Gastroesophageal sphincter (tissue), 4 donors: Measurements from ENCODE around the gene MAP1S. TPM values are rescaled to one million over a fixed set of nuclear protein-coding genes. Genes with fewer than 3 reads are reported as not detected.

Experiments
- ATAC-seq: fragments of 150-250 bp; one replicate; pipeline ENCODE4 v1.9.1; 2016; ENCODE audit warnings: mild to moderate bottlenecking, moderate library complexity
- H3K27ac ChIP-seq, 4 donors: fragments of 200-600 bp; sonication (generic) in 3 of 4; 1 replicate in 3 of 4; 2 replicates in 1 of 4; pipeline ENCODE4 v1.5.1; 2016 to 2019
- H3K27me3 ChIP-seq: fragments of 200-600 bp; sonication (generic); one replicate; pipeline ENCODE4 v1.5.1; 2019
- H3K36me3 ChIP-seq, 2 donors: fragments of 200-600 bp; sonication (generic); one replicate each; pipeline ENCODE4 v1.5.1; 2019; ENCODE audit warnings: control low read depth in 1 of 2
- H3K4me1 ChIP-seq, 3 donors: fragments of 200-600 bp; sonication (generic); 1 replicate in 2 of 3; 2 replicates in 1 of 3; pipeline ENCODE4 v1.5.1; 2016 to 2019; ENCODE audit warnings: control low read depth in 2 of 3
- H3K4me3 ChIP-seq, 2 donors: fragments of 200-600 bp; sonication (generic); one replicate each; pipeline ENCODE4 v1.5.1; 2019; ENCODE audit warnings: mild to moderate bottlenecking in 1 of 2, moderate library complexity in 1 of 2
- H3K9me3 ChIP-seq, 3 donors: fragments of 200-600 bp; sonication (generic); one replicate each; pipeline ENCODE4 v1.5.1; 2017 to 2019; ENCODE audit warnings: control low read depth in 2 of 3
- EP300 ChIP-seq: sonication (generic); formaldehyde crosslinking; IDR thresholded peaks from one replicate; pipeline ENCODE4 v1.6.1; 2017; ENCODE audit warnings: antibody characterized with exemption, mild to moderate bottlenecking
- POLR2A ChIP-seq, 2 donors: fragments of 450-650 bp; IDR thresholded peaks; one replicate each; pipeline ENCODE4 v1.6.1; 2017; ENCODE audit warnings: antibody characterized with exemption in 2 of 2, mild to moderate bottlenecking in 2 of 2, moderate library complexity in 1 of 2
- POLR2AphosphoS5 ChIP-seq: sonication (generic); formaldehyde crosslinking; IDR thresholded peaks from one replicate; pipeline ENCODE4 v1.6.1; 2017; ENCODE audit warnings: antibody characterized with exemption
- WGBS, 2 donors: methylation state at CpG; one replicate each; pipeline ENCODE4 v1.1.5; 2018; ENCODE audit warnings: low coverage in 1 of 2; 5-methylcytosine and 5-hydroxymethylcytosine counted together
- total RNA-seq, 4 donors: library from RNA; depleted of rRNA; stranded (reverse); fragments of >200 nt; gene quantifications; one replicate each; pipeline ENCODE4 v1.1.0, GENCODE V29; 2016
- TF ChIP-seq, protein P1 (sequence below), 4 experiments: fragments of 200-600 bp in 2 of 4; fragments of 450-650 bp in 2 of 4; sonication (generic) in 1 of 4; IDR thresholded peaks; one replicate each; pipeline ENCODE4 v1.5.1; 2017 to 2019; ENCODE audit warnings: antibody characterized with exemption in 4 of 4, mild to moderate bottlenecking in 2 of 4, moderate library complexity in 2 of 4

MAP1S gene
- total RNA-seq, 4 donors from 2014 or later, result 18.8 to 47.3 (median 23.9) TPM

- peaks cover 0 to 39% (median 21%) of the 10 kb centered on the region in 3 donors for H3K4me1 ChIP-seq
- H3K4me3 ChIP-seq, result no peak overlapping the region
- no peaks in the 10 kb centered on the region for H3K9me3 ChIP-seq
- no peaks in the 10 kb centered on the region for H3K27me3 ChIP-seq
- TF ChIP-seq, protein P1, sequence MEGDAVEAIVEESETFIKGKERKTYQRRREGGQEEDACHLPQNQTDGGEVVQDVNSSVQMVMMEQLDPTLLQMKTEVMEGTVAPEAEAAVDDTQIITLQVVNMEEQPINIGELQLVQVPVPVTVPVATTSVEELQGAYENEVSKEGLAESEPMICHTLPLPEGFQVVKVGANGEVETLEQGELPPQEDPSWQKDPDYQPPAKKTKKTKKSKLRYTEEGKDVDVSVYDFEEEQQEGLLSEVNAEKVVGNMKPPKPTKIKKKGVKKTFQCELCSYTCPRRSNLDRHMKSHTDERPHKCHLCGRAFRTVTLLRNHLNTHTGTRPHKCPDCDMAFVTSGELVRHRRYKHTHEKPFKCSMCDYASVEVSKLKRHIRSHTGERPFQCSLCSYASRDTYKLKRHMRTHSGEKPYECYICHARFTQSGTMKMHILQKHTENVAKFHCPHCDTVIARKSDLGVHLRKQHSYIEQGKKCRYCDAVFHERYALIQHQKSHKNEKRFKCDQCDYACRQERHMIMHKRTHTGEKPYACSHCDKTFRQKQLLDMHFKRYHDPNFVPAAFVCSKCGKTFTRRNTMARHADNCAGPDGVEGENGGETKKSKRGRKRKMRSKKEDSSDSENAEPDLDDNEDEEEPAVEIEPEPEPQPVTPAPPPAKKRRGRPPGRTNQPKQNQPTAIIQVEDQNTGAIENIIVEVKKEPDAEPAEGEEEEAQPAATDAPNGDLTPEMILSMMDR (IDR thresholded peaks at IDR 0.05), result no peak
- TF ChIP-seq EP300 (no peak), POLR2AphosphoS5 (no peak), POLR2A (IDR thresholded peaks at IDR 0.05) (no peak)
- no peak for ATAC-seq
- H3K27ac ChIP-seq, result no peak overlapping the region
- 83% methylated on average over 5 of the region's 21 CpGs; no CpG with 5 or more reads in 1 of the 2 donors for WGBS, 2 donors
- peaks cover 0 to 82% of the 10 kb centered on the region in 2 donors for H3K36me3 ChIP-seq
These were observed 6.3 kb downstream of the MAP1S start for GRCh38 chr19:17725422-17726078.

DNA sequence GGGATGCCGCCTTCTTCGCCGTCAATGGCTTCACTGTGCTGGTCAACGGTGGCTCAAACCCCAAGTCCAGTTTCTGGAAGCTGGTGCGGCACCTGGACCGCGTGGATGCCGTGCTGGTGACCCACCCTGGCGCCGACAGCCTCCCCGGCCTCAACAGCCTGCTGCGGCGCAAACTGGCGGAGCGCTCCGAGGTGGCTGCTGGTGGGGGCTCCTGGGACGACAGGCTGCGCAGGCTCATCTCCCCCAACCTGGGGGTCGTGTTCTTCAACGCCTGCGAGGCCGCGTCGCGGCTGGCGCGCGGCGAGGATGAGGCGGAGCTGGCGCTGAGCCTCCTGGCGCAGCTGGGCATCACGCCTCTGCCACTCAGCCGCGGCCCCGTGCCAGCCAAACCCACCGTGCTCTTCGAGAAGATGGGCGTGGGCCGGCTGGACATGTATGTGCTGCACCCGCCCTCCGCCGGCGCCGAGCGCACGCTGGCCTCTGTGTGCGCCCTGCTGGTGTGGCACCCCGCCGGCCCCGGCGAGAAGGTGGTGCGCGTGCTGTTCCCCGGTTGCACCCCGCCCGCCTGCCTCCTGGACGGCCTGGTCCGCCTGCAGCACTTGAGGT, 7.0 kb downstream of the MAP1S start:
- H3K27me3 ChIP-seq, result no peaks in the 10 kb centered on the region
- H3K4me1 ChIP-seq, result peaks cover 0 to 32% (median 14%) of the 10 kb centered on the region in 3 donors
- H3K27ac ChIP-seq, result no peak overlapping the region
- no peaks in the 10 kb centered on the region for H3K9me3 ChIP-seq
- 95% methylated on average over 4 of the region's 59 CpGs; no CpG with 5 or more reads in 1 of the 2 donors for WGBS, 2 donors
- ATAC-seq, result no peak
- H3K36me3 ChIP-seq, result peaks cover 0 to 89% of the 10 kb centered on the region in 2 donors
- no peak overlapping the region for H3K4me3 ChIP-seq
- TF ChIP-seq EP300, result no peak
- no peak for TF ChIP-seq POLR2A (IDR thresholded peaks at IDR 0.05)
- no peak for TF ChIP-seq POLR2AphosphoS5

DNA sequence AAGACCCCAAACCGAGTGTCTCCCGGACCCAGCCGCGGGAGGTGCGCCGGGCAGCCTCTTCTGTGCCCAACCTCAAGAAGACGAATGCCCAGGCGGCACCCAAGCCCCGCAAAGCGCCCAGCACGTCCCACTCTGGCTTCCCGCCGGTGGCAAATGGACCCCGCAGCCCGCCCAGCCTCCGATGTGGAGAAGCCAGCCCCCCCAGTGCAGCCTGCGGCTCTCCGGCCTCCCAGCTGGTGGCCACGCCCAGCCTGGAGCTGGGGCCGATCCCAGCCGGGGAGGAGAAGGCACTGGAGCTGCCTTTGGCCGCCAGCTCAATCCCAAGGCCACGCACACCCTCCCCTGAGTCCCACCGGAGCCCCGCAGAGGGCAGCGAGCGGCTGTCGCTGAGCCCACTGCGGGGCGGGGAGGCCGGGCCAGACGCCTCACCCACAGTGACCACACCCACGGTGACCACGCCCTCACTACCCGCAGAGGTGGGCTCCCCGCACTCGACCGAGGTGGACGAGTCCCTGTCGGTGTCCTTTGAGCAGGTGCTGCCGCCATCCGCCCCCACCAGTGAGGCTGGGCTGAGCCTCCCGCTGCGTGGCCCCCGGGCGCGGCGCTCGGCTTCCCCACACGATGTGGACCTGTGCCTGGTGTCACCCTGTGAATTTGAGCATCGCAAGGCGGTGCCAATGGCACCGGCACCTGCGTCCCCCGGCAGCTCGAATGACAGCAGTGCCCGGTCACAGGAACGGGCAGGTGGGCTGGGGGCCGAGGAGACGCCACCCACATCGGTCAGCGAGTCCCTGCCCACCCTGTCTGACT, 7.9 kb downstream of the MAP1S start:
- ATAC-seq, result no peak
- Histone ChIP-seq H3K27ac (no peak overlapping the region), H3K36me3 (peaks cover 0 to 97% of the 10 kb centered on the region in 2 donors), H3K27me3 (no peaks in the 10 kb centered on the region), H3K9me3 (no peaks in the 10 kb centered on the region), H3K4me1 (peaks cover 0 to 23% (median 5%) of the 10 kb centered on the region in 3 donors), H3K4me3 (no peak overlapping the region)
- no CpG with 5 or more reads among the region's 62 CpGs for WGBS, 2 donors
- TF ChIP-seq EP300, result no peak
- no peak for TF ChIP-seq POLR2AphosphoS5
- TF ChIP-seq, protein P1 (IDR thresholded peaks at IDR 0.05), result no peak

GRCh38 chr19:17727843-17728242, 8.6 kb downstream of the MAP1S start:
- 80% methylated on average over 1 of the region's 19 CpGs; no CpG with 5 or more reads in 1 of the 2 donors for WGBS, 2 donors
- Histone ChIP-seq H3K27ac (no peak overlapping the region), H3K9me3 (no peaks in the 10 kb centered on the region), H3K4me1 (peaks cover 0 to 16% (median 0%) of the 10 kb centered on the region in 3 donors), H3K4me3 (no peak overlapping the region), H3K27me3 (no peaks in the 10 kb centered on the region), H3K36me3 (peaks cover 0 to 100% of the 10 kb centered on the region in 2 donors)
- no peak for TF ChIP-seq EP300
- no peak for TF ChIP-seq POLR2A (IDR thresholded peaks at IDR 0.05)
- TF ChIP-seq POLR2AphosphoS5, result no peak
- TF ChIP-seq, protein P1 (IDR thresholded peaks at IDR 0.05), result no peak
- no peak for ATAC-seq

DNA sequence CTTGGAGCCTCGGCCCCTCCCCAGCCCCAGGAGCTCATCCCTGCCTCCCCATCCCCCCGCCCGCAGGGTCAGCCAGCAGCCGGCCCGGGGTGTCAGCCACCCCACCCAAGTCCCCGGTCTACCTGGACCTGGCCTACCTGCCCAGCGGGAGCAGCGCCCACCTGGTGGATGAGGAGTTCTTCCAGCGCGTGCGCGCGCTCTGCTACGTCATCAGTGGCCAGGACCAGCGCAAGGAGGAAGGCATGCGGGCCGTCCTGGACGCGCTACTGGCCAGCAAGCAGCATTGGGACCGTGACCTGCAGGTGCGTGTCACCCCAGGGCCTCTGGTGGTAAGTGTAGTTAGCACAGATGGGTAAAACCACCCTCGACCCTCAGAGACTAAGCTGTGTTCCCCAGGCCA, 13.8 kb downstream of the MAP1S start:
- TF ChIP-seq, protein P1 (IDR thresholded peaks at IDR 0.05), result no peak
- TF ChIP-seq EP300 (no peak), POLR2A (IDR thresholded peaks at IDR 0.05) (no peak), POLR2AphosphoS5 (no peak)
- H3K27ac ChIP-seq, result no peak overlapping the region
- WGBS, 2 donors, result no CpG with 5 or more reads among the region's 22 CpGs
- ATAC-seq, result no peak
- H3K9me3 ChIP-seq, result no peaks in the 10 kb centered on the region
- no peaks in the 10 kb centered on the region for H3K4me1 ChIP-seq
- no peaks in the 10 kb centered on the region for H3K27me3 ChIP-seq
- H3K4me3 ChIP-seq, result no peak overlapping the region
- H3K36me3 ChIP-seq, result peaks cover 0 to 96% of the 10 kb centered on the region in 2 donors
